Duodenal mucosa (tissue), 2 donors: ENCODE measurements around the gene RIMBP2.

ENCODE experiments used
- H3K27ac ChIP-seq: one replicate; pipeline ENCODE4 v1.7.0; 2013; ENCODE audit warnings: low read depth, low read length
- H3K27me3 ChIP-seq, 2 donors: one replicate each; pipeline ENCODE4 v1.7.0; 2013; ENCODE audit warnings: low read length in 2 of 2, control low read depth in 1 of 2; ENCODE audit not compliant: insufficient read depth in 2 of 2, control insufficient read depth in 1 of 2
- H3K36me3 ChIP-seq, 2 donors: one replicate each; pipeline ENCODE4 v1.7.0; 2013; ENCODE audit warnings: low read length in 2 of 2, control low read depth in 1 of 2; ENCODE audit not compliant: insufficient read depth in 2 of 2, control insufficient read depth in 1 of 2
- H3K4me1 ChIP-seq, 2 donors: one replicate each; pipeline ENCODE4 v1.7.0; 2013; ENCODE audit warnings: low read length in 2 of 2, control low read depth in 1 of 2; ENCODE audit not compliant: insufficient read depth in 2 of 2, control insufficient read depth in 1 of 2
- H3K4me3 ChIP-seq, 2 donors: one replicate each; pipeline ENCODE4 v1.7.0; 2013; ENCODE audit warnings: low read length in 2 of 2, low read depth in 1 of 2
- H3K9ac ChIP-seq, 2 donors: one replicate each; pipeline ENCODE4 v1.7.0; 2013; ENCODE audit warnings: low read length in 2 of 2, low read depth in 1 of 2
- H3K9me3 ChIP-seq, 2 donors: one replicate each; pipeline ENCODE4 v1.7.0; 2013; ENCODE audit warnings: low read length in 2 of 2, control low read depth in 1 of 2; ENCODE audit not compliant: control insufficient read depth in 1 of 2

RIMBP2 gene

GRCh38 chr12:130465046-130465445, 251.1 kb downstream of the RIMBP2 start:
- Histone ChIP-seq H3K4me3 (no peak overlapping the region), H3K27me3 (no peaks in the 10 kb centered on the region), H3K27ac (no peak overlapping the region), H3K9ac (no peak overlapping the region), H3K9me3 (peaks cover 7 to 8% of the 10 kb centered on the region in 2 donors), H3K4me1 (no peaks in the 10 kb centered on the region), H3K36me3 (no peaks in the 10 kb centered on the region)

- H3K36me3 ChIP-seq: no peaks in the 10 kb centered on the region
- no peaks in the 10 kb centered on the region for H3K4me1 ChIP-seq
- no peaks in the 10 kb centered on the region for H3K27me3 ChIP-seq
- H3K4me3 ChIP-seq: no peak overlapping the region
- H3K9me3 ChIP-seq: peaks cover 7 to 8% of the 10 kb centered on the region in 2 donors
- H3K27ac ChIP-seq: no peak overlapping the region
- H3K9ac ChIP-seq: no peak overlapping the region
Measured at GRCh38 chr12:130463818-130464670, 252.1 kb downstream of the RIMBP2 start.

DNA sequence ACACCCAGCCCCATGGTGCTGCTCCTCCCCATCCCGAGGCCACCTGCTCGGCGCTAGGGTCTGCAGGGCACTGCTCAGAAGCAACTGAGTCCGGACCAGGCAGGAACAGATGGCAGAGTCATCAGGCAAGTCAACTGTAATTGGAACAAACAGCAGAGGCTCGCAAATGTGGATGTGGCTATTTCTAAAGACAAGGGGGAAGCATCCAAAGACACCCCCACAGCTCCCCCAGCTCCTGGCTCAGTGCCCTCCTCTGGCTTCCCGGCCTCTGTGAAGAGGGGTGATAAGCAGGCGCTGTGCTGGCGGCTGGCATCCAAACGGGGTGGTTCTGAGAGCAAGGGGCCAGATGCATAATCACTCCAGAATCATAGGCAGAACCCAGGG, 252.8 kb downstream of the RIMBP2 start:
- Histone ChIP-seq H3K27me3 (no peaks in the 10 kb centered on the region), H3K4me3 (no peak overlapping the region), H3K4me1 (no peaks in the 10 kb centered on the region), H3K9me3 (peaks cover 7 to 8% of the 10 kb centered on the region in 2 donors), H3K36me3 (no peaks in the 10 kb centered on the region), H3K9ac (no peak overlapping the region), H3K27ac (no peak overlapping the region)

DNA sequence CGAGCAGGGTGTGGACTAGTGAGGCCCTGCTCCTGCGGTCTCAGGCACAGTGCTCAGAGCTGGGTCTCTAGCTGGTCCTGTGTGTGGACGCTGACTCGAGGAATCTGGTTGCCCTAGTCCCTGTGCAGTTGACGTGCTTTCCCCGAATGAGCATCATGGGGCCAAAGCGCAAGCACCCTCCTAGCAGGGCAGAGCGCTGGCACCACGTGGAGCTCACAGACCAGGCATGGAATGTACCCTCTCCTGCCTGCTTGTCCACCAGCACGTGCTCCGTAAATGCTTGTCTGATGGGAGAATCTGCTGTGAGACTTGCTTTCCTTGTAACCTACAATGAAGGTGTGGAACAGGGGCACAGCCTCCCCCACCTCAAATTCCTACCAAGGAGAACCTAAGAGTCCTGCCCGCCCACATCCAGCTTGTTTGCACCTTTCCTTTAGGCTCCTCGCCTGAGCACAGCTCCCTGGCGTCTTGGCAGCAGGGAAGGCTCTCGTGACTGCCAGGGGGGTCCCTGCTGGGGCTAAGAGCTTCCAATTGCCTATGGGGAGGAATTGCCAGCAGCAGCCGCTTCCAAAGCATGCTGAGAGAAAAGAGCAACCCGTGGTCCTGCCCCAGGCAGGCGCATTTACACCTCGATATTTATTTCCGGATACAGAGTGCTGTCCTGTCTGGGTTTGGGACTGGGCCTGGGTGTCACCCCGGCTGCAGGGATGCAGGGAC, 253.4 kb downstream of the RIMBP2 start:
- Histone ChIP-seq H3K9me3 (peaks cover 3% of the 10 kb centered on the region in 2 donors), H3K27me3 (no peaks in the 10 kb centered on the region), H3K27ac (no peak overlapping the region), H3K36me3 (no peaks in the 10 kb centered on the region), H3K4me3 (no peak overlapping the region), H3K4me1 (no peaks in the 10 kb centered on the region), H3K9ac (no peak overlapping the region)

GRCh38 chr12:130461839-130462557, 254.1 kb downstream of the RIMBP2 start:
- no peak overlapping the region for H3K9ac ChIP-seq
- no peaks in the 10 kb centered on the region for H3K9me3 ChIP-seq

GRCh38 chr12:130461447-130461815, 254.7 kb downstream of the RIMBP2 start:
- Histone ChIP-seq H3K4me3 (no peak overlapping the region), H3K9ac (no peak overlapping the region), H3K9me3 (no peaks in the 10 kb centered on the region), H3K36me3 (no peaks in the 10 kb centered on the region), H3K27me3 (no peaks in the 10 kb centered on the region), H3K27ac (no peak overlapping the region), H3K4me1 (no peaks in the 10 kb centered on the region)

More at GRCh38 chr12:130461839-130462557, 254.1 kb downstream of the RIMBP2 start:
- H3K4me3 ChIP-seq: no peak overlapping the region
- H3K36me3 ChIP-seq: no peaks in the 10 kb centered on the region
- H3K27ac ChIP-seq: no peak overlapping the region
- H3K4me1 ChIP-seq: no peaks in the 10 kb centered on the region
- H3K27me3 ChIP-seq: no peaks in the 10 kb centered on the region

DNA sequence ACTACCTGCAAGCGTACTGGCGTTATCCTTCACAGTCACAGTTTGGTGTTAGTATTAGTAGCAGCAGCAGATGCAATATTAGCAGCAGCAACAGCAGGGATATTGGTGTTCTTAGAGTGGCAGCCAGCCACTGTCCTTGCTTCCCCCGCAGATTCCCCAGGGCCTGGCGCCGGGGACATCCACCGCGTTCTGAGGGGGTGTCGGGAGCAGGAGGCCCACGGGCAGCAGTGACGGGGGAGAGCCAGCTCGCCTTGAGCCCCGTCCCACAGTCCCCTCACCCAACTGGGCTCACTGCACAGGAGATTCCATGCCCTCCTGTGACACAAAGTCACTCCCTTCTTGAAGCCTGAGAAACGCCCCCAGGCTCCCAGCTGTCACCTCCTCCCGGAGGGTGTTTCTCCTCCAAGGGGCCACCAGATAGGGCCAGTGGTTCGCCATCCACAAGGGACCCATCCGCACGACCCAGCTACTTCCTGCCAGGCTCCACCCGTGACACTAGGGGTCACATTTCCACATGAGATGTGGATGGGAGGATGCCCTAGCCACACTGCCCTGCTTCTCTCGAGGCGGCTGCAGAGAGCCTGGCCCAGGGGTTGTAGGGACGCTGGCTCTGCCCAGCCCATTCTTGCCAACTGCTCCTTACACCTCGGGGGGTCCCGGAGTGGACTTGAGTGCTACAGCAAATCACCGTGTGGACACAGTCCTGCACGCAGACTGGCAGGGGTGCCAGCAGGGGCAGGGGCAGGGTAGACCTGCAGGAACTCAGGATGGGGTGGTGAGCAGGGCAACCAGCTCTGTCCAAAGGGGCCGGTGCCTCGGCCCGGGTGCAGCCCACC, 255.3 kb downstream of the RIMBP2 start:
- Histone ChIP-seq H3K4me1 (no peaks in the 10 kb centered on the region), H3K27me3 (no peaks in the 10 kb centered on the region), H3K9ac (no peak overlapping the region), H3K36me3 (no peaks in the 10 kb centered on the region), H3K4me3 (no peak overlapping the region), H3K27ac (no peak overlapping the region), H3K9me3 (no peaks in the 10 kb centered on the region)

DNA sequence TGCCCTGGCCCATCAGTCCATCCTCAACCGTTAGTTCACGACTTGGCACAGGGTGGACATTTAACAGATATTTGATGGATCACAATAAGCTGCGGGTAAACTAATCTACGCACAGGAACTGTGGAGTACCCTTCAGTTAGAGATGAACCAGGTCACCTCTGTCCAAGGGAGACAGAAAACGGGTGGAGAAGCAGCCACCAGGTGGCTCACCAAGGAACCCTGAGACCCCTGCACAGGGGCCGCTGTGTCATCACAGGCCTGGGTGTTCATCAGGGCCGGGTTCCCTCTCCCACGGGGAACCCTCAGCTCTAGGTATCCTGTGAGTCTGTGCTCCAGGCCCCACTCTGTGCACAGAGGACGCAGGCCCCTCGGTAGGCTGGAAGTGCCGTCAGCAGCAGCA, 256.2 kb downstream of the RIMBP2 start:
- no peaks in the 10 kb centered on the region for H3K36me3 ChIP-seq
- no peak overlapping the region for H3K9ac ChIP-seq
- no peaks in the 10 kb centered on the region for H3K4me1 ChIP-seq
- H3K27ac ChIP-seq: no peak overlapping the region
- no peaks in the 10 kb centered on the region for H3K9me3 ChIP-seq
- H3K27me3 ChIP-seq: no peaks in the 10 kb centered on the region
- H3K4me3 ChIP-seq: no peak overlapping the region

- Histone ChIP-seq H3K9me3 (no peaks in the 10 kb centered on the region), H3K4me1 (no peaks in the 10 kb centered on the region), H3K27ac (no peak overlapping the region), H3K27me3 (no peaks in the 10 kb centered on the region), H3K9ac (no peak overlapping the region), H3K36me3 (no peaks in the 10 kb centered on the region), H3K4me3 (no peak overlapping the region)
Measured at GRCh38 chr12:130458341-130458740, 257.8 kb downstream of the RIMBP2 start.
